ENCODE data around the gene TENT4B. TPM values are rescaled to one million over a fixed set of nuclear protein-coding genes. Genes with fewer than 3 reads are reported as not detected.

Gene TENT4B
- total and polyA plus RNA-seq, 8 donors = 1.9 to 7.2 (median 5.3) TPM

DNA sequence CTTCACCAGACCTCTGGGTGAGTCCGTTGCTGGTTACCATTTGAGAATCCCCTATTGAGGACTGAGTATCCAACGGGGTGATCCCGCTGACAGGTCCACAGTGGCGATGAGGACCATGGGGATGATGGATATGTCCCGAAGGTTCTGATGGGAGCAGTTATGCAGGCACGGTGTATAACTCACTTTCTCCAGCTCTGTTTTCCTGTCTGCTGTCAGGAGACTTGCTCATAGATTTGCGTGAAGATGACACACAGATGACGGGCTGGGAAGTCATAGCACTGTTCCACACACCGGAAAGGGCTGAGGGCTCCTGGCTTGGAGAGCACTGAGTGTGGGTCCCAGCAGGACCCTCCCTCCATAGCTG, 91.0 kb downstream of the TENT4B start:
- TF ChIP-seq, protein P1, sequence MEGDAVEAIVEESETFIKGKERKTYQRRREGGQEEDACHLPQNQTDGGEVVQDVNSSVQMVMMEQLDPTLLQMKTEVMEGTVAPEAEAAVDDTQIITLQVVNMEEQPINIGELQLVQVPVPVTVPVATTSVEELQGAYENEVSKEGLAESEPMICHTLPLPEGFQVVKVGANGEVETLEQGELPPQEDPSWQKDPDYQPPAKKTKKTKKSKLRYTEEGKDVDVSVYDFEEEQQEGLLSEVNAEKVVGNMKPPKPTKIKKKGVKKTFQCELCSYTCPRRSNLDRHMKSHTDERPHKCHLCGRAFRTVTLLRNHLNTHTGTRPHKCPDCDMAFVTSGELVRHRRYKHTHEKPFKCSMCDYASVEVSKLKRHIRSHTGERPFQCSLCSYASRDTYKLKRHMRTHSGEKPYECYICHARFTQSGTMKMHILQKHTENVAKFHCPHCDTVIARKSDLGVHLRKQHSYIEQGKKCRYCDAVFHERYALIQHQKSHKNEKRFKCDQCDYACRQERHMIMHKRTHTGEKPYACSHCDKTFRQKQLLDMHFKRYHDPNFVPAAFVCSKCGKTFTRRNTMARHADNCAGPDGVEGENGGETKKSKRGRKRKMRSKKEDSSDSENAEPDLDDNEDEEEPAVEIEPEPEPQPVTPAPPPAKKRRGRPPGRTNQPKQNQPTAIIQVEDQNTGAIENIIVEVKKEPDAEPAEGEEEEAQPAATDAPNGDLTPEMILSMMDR (IDR thresholded peaks at IDR 0.05) = no peak
- intact Hi-C loops (cut with DNase I) = no loop called here
- no peak for FAIRE-seq
- Histone ChIP-seq H3K27ac (no peak overlapping the region), H3K27me3 (no peaks in the 10 kb centered on the region), H3K4me1 (peaks cover 0 to 10% (median 0%) of the 10 kb centered on the region in 3 donors), H3K36me3 (no peaks in the 10 kb centered on the region), H3K4me3 (no peak overlapping the region), H3K9me3 (no peaks in the 10 kb centered on the region)
- DNase-seq = no peak
- ATAC-seq = no peak
- 84 to 86% methylated on average over 9 of the region's 9 CpGs for WGBS, 2 donors

DNA sequence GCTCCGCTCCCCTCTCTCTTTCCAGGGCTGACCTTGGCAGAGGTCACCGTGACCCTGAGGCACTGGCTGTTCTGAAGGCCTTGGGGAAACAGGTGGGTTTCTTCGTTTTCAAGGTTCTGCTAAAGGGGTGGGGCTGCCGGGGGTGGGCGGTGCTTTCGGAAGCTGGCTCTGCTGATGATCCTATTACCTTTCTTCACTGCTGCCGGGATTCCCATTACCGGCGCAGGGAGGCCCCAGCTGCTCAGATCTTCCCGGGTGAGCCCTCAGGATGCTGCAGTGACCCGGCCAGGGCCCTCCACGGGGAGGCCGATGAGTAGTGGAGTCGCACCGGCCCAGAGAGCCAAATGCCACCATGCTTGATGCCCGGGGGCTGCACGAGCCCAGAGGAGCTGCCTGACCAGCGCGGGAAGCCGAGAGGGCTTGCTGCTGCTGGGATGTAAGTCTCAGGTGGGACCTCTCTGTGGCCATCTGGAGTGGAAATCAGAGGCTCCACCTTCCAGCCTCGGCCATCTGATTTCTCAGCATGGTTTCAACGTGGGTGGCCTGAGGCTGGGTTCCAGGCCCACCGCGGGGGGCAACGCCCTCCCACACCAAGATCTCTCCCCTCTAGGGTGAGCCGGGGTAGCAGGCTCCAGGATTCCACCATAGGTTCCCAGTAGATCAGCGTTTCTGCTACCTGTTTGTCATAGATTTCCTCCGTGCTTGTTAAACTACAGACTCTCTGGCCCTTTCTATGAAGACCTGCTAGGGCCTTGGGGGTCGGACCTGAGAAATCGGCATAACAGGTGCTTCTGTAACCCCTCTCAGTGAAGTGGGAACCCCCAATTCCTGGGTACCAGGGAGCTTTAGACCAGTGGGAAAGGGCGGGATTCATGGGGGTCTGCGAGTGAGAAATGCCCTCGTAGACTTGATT, 91.7 kb downstream of the TENT4B start:
- H3K4me1 ChIP-seq = peaks cover 0 to 10% (median 0%) of the 10 kb centered on the region in 3 donors
- intact Hi-C loops (cut with DNase I) = no loop called here
- WGBS, 2 donors = 38 to 46% methylated on average over 33 of the region's 33 CpGs
- H3K27ac ChIP-seq = no peak overlapping the region
- FAIRE-seq (no peak), DNase-seq (peak in 1 of 6 donors; percentile 55), ATAC-seq (no peak)
- H3K9me3 ChIP-seq = no peaks in the 10 kb centered on the region
- H3K4me3 ChIP-seq = peak overlapping the region in 3 of 4 donors; percentile 40 to 72 (median 51)
- H3K27me3 ChIP-seq = no peaks in the 10 kb centered on the region
- H3K36me3 ChIP-seq = no peaks in the 10 kb centered on the region
- TF ChIP-seq, protein P1 (IDR thresholded peaks at IDR 0.05) = no peak

DNA sequence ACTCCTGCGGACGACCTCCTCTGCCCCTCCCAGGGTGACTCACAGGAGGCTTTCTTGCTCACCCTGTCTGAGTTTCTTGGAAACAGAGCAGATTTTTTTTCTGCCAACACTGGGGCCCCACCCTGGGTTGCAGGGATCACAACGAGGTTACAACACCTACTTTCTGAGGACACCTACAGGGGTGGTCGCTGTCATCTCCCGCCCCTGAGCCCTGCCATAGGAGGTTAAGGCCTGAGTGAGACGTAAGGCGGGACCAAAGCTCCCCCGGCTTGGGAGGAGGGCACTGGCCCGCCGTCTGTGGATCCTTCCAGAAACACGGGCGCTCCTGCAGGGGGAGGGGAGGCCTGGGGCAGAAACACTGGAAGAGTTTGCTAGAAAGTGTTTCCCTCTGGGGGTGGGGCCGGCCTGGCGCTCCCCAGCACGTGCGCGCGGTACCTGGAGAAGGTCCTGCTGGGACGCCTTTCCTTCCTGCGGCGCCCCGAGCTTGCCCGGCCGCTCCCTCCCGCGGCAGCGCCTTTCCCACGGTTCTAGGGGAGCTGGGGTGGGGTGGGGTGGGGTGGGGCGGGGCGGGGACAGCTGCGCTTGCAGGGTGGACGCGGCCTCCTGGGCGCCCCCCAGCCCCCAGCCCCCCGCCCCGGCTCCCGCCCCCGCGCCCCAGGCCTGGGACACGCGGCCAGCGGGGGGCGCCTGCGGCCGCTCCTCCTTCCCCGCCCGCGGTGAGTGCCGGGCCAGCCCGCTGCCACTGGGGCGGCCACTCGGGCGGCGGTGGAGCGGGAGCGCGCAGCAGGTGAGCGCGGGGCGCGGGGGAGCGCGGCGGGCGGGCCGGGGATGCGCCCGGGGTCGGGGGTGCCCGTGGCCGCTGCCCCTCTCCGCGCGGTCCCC, 92.6 kb downstream of the TENT4B start:
- Histone ChIP-seq H3K27ac (no peak overlapping the region), H3K27me3 (no peaks in the 10 kb centered on the region), H3K36me3 (no peaks in the 10 kb centered on the region), H3K4me1 (peaks cover 0 to 10% (median 0%) of the 10 kb centered on the region in 3 donors), H3K9me3 (no peaks in the 10 kb centered on the region), H3K4me3 (peak overlapping the region; percentile 40 to 77 (median 62))
- intact Hi-C loops (cut with DNase I) = no loop called here
- ATAC-seq (peak; percentile 77 to 89 (median 82)), FAIRE-seq (no peak), DNase-seq (peak in 5 of 6 donors; percentile 40 to 85 (median 55))
- TF ChIP-seq, protein P1 (IDR thresholded peaks at IDR 0.05) = peak in 1 of 4 donors; percentile 12
- WGBS, 2 donors = 1 to 2% methylated on average over 36 to 72 of the region's 74 CpGs

DNA sequence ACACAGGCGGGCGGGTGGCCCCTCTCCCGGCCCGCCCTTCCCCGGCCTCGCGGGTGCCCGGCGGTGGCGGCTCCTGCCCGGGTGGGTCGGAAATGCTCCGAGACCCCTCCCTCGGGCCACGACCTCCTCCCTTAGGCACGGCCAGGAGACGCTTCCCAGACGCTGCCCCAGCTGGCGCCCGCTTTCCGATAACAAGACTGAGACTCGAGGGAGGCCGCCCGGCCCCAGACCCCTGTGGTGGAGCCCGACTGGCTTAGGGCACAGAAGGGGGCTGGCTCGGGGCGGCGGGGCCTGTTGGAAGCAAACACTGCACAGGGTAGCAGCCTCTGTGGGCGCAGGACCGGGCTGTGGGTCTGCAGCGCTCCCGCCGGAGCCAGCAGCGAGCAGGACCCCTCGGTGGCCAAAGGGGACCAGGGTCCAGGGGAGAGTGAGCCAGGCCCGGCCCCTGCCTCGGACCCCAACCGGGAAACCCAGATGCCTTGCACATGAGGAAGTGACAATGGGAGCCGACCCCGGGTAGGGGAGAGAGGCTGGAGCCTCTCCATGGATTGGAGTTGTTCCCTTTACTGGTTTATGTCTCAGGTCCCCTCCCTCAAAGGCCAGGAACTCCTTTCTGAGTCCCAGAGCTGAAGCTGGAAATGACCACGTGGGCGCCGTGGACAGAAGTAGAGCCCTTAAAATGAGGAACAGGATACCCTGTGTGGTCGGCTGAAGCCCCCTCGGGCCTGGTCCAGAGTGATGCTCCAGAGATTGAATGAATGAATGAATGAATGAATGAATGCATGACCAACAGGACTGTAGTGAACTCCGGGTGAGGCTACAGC, 93.4 kb downstream of the TENT4B start:
- H3K9me3 ChIP-seq = no peaks in the 10 kb centered on the region
- no peaks in the 10 kb centered on the region for H3K27me3 ChIP-seq
- peaks cover 0 to 10% (median 0%) of the 10 kb centered on the region in 3 donors for H3K4me1 ChIP-seq
- peak overlapping the region; percentile 40 to 77 (median 62) for H3K4me3 ChIP-seq
- FAIRE-seq (no peak), DNase-seq (peak in 3 of 6 donors; percentile 48 to 83 (median 70)), ATAC-seq (peak in 2 of 4 donors; percentile 2 to 19)
- intact Hi-C loops (cut with DNase I) = no loop called here
- TF ChIP-seq, protein P1 (IDR thresholded peaks at IDR 0.05) = no peak
- 22 to 28% methylated on average over 34 to 46 of the region's 46 CpGs for WGBS, 2 donors
- H3K27ac ChIP-seq = no peak overlapping the region
- H3K36me3 ChIP-seq = no peaks in the 10 kb centered on the region
